HTERT RPE-1 (cell line): ENCODE data around the gene ELP5.

Experiments
- in situ Hi-C: fragments of 300-500 bp; cut with MboI; formaldehyde crosslinking; loops from 4 replicates; pipeline ENCODE4 v1.14.3; 2020; ENCODE audit warnings: low sequenced_read_pairs

Gene ELP5

DNA sequence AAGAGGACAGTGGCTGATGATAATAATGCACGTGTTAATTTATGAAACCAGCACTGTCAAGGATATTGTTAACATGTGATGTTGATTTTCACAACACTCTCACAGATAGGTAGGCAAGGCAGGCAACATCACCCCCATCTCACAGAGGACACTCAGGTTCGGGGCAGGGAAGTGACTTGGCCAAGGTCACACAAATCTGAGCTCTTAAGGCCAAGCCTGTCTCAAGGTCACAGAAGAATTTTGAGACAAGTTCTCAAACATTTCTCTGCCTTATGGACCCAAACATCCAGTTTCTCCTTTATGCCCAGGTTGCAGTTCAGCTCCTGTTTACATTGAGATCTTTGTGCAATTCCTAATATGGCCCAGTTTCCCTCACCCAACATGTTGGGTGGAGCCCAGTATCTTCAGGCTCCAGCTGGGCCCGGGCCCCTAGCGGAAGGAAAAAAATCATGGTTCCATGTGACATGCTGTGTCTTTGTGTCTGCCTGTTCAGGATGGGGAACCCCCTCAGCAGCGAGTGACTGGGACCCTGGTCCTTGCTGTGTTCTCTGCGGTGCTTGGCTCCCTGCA is 30.8 kb downstream of the ELP5 start:
- in situ Hi-C loops, result no loop called here

DNA sequence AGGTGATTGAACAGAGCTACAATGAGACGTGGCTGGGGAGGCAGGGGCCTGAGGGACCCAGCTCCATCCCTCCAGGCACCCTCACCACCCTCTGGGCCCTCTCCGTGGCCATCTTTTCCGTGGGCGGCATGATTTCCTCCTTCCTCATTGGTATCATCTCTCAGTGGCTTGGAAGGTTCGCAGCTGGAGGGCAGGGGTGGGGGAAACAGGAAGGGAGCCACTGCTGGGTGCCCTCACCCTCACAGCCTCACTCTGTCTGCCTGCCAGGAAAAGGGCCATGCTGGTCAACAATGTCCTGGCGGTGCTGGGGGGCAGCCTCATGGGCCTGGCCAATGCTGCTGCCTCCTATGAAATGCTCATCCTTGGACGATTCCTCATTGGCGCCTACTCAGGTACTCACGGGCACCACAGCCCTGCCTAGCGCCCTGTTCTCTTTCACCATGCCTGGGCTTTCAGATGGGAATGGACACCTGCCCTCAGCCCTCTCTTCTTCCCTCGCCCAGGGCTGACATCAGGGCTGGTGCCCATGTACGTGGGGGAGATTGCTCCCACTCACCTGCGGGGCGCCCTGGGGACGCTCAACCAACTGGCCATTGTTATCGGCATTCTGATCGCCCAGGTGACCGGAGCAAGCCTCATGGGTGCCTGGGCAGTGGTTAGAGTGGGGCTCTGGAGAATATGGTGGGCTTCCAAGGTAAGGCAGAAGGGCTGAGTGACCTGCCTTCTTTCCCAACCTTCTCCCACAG is 31.6 kb downstream of the ELP5 start:
- in situ Hi-C loops, result no loop called here

DNA sequence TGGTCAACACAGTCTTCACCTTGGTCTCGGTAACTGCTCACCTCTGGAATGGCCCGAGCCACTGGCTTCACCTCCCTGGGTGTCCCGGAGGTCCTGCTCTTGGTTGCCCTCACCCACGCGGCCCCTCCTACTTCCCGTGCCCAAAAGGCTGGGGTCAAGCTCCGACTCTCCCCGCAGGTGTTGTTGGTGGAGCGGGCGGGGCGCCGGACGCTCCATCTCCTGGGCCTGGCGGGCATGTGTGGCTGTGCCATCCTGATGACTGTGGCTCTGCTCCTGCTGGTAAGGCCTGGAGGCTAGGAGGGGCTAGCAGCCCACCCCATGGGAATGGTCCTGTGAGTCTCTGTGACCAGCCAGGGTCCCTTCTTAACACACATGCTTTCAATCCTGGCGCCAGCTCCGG is 32.9 kb downstream of the ELP5 start:
- in situ Hi-C loops, result no loop called here

DNA sequence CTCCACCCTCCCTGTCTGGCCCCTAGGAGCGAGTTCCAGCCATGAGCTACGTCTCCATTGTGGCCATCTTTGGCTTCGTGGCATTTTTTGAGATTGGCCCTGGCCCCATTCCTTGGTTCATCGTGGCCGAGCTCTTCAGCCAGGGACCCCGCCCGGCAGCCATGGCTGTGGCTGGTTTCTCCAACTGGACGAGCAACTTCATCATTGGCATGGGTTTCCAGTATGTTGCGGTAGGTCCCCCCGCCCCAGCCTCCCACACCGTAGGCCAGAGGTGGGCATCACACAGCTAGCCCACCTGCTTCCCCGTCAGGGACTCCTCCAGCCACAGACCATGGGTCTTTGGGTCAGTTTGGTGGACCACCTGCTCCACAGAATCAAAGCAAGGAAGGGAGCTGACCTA is 33.7 kb downstream of the ELP5 start:
- in situ Hi-C loops, result no loop called here

DNA sequence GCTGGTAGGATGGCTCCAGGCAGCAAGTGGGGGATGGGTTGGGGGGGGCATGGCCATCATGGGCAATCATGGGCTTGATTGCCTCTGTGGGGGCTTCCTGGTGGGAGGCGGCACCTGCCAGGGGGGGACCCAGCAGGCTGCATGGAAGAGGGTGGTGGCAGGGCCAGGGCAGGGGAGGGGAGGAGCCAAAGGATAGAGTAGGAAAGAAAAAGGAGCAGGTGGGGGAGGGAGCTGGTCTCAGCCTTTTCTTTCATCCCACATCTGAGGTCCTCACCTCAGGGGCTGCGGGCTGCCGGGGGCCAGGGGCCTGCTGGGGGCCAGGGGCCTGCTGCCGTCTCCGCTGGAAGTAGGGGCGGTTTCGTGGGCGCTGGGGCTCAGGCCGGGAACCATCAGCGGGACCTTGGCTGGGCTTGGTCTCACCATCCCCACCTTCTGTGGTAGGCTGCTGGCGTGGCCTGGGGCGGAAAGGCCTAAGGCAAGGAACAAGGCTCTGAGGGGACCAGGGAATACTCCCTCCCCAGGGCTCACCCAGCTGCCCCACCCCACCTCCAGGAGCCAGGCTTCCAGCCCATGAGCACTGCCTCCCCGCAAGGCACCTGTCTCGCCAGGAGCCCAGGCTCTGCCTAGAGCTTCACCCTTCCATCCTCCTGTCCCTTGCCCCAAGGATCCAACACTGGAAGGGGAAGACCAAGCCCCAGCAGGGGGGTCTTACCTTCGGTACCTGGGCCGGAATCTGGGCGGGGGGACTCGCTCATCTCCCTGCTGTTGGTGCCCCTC is 37.4 kb downstream of the ELP5 start:
- in situ Hi-C loops, result no loop called here

DNA sequence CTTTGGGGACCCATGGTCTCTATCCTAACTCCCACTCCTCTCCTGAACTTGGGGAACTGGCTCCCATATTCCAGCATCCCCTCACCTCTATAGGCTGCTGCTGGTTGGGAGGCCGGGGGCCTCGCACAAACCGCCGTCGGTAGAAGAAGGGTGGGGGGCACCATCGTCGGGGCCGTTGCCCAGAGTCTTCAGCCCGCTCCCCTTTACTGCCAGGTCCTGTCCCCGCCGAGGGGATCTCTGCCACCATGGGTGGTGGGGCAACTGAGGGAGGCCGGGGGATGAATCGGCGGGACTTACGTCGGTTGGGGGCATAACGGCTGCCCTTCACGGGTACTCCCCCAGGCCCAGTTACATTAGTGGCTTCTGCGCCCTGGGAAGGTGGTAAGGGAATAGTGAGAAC is 38.2 kb downstream of the ELP5 start:
- in situ Hi-C loops, result no loop called here

DNA sequence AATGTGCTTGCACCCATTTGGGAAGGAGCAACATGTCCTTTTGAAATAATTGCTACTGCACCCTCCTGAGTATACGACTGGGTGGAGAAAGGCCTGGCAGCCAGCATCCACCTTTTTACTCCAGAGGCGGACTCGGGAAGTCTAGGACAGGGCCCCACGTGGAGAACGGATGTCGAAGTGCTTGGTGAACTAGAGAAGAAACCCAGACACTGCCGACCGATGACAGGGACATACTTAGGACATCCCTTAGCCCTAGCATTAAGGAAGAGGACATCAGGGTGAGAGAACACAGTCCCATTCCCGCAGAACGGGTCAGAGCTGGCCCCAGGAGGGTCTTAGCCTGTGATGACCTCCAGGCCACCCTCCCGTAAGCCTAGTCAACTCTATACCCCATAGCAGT is 38.7 kb downstream of the ELP5 start:
- in situ Hi-C loops, result no loop called here

DNA sequence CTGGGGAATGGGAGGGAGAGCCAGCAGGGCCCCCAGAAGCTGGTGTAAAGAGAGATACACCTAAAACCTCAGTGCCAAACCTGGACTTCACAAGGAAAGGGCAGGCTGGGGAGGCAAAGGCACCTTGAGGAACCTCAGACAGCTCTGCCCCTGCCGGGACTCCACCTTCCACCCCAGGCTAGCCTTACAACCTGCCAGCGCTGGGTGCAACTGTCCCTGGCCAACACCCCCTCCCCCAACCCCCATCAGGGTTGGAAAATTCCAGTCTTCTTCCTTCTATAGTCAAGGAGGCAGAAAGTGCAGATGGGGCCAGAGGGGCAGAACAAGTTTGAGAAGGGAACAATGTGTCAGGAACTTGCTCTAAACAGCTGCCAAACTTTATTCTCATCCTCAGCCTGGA is 40.2 kb downstream of the ELP5 start:
- in situ Hi-C loops, result no loop called here

DNA sequence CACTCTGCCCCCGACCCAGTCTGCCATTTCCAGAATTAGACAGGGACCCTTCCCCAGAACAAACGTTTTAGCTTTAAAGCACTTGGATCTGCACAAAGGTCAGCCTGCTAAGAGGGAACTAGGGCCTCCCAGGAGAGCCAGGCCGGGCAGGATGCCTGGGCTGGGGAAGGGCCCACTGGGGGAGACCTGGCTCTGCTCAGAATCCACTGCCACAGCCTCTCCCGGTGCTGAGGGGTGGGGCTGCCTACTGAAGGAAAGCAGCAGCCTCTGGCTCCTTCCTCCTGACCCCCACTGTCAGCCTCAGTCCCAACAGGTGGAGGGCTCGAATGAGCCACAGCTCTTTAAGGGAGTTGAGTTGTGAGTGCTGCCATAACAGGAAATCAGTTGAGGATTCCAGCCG is 40.7 kb downstream of the ELP5 start:
- in situ Hi-C loops, result no loop called here

DNA sequence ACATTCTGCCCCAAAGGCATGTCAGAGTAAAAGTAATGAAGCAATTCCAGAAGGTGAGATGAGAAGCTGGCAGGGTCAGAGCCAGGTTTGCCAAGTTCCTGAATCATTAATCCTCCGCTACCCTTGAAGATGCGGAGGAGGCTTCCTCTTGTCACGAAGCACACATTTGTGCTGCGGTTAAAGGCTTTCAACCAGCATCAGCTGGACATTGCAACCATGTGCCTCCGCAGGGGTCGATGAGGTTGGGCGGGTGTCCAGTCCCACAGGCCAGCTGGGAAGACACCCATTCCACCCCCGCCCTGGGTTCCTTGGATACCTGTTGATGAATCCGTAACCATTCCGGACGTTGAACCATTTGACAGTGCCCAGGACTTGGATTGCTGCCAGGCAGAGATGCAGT is 41.1 kb downstream of the ELP5 start:
- in situ Hi-C loops, result no loop called here

DNA sequence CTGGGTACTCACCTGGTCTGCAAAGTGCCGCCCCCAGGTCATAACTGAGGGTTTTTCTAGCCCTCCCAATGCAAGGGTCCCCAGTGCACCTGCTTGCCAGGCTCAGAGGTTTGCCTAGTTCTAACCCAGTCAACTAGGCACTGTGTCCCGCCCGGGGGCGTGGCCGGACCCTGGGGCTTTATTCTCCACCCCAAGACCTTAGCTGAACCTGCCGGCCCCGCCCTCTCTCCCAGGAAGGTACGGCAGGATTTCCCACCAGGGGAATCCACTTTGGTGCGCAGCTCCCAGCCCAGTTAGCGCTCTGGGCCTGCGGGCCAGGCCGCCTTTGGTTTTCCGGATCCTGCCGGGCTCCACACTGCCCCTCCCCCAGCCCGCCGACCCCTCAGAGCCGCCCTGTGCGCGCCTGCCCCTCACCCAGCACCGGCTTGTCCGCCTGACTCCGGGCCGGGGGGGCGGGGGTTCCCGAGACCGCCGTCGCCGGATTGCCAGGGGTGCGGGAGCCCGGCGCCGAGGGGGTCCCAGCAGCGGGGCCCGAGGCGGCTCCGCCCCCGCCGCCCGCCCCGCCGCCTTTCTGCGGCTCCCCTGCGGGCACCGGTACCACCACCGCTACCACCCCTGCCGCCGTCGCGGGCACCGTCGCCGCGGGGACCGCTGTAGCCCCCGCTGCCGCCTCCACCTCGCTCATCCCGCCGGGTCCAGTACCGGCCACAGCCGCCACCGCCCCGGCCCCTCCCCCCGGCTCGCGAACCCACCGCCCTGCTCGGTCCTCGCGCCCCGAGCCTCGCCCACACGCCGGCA is 42.0 kb downstream of the ELP5 start:
- in situ Hi-C loops, result no loop called here

DNA sequence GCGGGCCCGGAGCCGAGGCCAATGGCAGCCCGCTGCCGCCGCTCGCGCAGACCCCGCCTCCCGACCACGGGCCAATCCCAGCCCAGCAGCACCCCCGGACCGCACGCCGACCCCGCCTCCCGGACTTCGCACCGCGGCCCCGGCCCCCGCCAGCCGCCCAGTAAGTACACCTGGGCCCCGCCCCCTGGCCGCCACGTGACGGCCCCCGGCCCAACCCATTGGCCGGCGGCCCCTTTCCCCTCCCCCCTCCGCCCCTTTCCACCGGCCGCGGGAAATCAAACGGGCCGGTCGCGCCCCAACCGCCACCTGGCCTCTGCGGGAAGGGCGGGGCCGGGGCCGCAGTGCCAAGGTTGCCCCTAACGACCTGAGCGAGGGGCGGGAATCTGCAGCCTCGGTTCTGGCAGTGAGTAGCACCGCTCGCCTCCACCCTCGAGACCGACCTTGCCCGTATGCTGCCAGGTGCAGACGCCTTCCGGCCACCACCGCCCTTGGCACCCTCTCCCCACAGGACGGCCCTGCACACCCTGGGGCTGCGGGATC is 42.7 kb downstream of the ELP5 start, which contains the start of gene YBX2:
Gene YBX2 (minus strand): TSS at position 26 of the 540 bp plus-strand sequence. CDS start 139 bp downstream, outside the sequence.
- in situ Hi-C loops, result no loop called here

DNA sequence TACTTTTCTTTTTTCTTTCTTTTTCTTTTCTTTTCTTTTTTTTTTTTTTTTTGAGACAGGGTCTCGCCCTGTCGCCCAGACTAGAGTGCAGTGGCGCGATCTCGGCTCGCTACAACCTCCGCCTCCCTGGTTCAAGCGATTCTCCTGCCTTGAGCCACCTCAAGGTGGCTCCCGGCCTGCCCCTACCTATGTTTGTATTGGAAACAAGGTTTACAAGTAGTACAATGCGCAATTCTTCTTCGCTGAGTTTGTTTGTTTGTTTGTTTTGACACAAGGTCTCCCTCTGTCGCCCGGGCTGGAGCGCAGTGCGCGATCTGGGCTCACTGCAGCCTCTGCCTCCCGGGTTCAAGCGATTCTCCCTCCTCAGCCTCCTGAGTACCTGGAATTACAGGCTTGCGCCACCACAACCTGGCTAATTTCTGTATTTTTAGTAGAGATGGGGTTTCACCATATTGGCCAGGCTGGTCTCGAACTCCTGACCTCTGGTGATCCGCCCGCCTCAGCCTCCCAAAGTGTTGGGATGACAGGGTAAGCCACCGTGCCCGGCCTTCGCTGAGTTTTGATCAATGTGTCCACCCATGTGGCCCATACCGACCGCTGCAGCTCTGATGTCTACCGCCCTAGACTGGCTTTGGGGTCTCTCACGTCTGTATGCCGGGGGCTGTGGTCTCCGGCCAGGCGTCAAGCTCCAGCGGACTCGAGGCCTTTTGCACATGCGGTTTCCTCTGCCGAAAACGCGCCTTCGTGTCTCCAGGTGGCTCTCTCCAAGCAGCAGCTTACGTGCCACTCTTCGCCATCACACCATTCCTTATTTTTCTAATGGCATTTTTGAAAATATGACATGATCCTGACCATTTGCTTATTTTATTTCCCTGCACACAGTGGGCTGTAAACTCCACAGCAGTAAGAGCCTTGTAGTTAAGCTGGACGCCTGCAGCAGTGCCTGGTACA is 43.5 kb downstream of the ELP5 start:
- in situ Hi-C loops, result no loop called here

DNA sequence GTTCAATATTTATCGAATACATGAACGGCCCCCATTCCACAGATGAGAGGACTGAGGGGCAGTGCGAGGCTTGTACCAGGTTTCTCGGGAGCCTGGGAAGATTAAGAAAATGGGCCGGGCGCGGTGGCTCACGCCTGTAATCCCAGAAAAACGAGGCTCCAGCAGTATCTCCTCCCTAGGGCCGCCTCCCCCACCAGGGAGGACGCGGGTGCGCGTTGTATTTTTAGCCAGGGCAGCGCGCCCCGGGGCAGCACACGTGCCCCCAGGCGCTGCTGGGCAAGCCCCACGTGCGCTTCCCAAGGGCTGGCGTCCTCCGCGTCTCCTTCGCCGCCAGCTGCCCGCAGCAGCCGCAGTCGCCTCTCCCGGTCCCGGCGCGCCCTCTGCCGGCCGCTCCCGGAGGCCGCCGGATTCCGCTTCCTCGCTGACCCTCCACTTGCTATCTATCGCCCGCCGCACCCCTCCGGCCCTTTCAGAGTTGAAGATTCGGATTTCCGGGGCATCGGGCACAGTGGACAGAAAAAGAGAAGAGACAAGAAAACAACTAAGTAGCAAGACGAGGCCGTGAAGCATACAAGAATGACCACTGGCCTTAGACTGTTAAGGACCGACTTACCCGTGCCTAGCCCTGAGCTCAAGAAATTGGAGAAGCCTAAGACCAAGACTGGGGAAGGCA is 44.3 kb downstream of the ELP5 start:
- in situ Hi-C loops, result no loop called here

DNA sequence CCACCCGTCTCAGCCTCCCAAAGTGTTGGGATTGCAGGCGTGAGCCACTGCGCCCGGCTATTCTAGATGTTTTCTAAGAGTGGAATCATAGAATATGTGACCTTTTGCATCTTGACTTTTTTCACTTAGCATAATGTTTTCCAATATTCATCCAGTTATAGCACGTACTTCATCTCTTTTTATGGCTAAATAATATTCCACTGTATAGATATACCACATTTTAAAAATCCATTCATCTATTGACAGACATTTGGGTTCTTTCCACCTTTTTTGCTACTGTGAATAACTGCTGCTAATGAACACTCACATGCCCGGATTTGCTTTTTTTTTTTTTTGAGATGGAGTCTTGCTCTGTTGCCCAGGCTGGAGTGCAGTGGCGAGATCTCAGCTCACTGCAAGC is 52.2 kb downstream of the ELP5 start:
- in situ Hi-C loops, result no loop called here

DNA sequence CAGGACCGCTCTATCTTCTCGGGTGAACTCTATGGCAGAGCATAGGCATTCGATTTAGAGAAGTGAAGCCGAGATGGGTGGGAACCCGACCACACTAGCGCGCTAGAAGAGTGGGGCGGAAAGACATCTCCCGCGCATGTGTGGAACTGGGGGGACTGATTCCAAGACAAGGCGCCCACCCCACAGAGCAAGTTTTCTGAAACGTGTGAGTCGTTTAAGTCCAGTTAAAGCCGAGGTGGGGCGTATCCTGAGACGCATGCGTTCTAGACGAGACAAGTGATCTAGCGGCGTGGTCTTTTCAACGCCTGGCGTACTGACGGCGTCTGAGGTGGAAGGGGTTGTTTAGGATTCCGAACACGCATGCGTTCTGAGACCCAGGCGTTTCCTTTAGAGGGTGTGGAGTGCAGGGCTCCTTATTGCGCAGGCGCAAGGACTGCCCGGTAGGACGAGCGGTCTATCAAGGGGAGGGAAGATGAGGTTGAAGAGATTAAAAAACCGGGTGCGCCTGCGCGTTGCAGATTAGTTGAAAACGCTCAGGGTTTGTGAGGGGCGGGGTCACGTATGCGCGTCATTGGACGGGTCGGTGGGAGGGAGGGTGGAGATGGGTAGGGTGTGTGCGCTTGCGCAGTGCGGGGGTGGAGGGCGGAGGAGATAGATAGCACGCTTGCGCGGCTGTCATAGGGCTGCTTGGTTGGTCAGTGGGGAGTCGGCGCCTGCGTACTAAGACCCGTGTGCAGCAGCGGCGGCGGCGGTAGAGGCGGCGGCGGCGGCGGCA is 55.1 kb downstream of the ELP5 start, which contains the start of gene EIF5A:
Gene EIF5A (plus strand): TSS at position 718 of the 775 bp plus-strand sequence. CDS start 2,008 bp downstream, outside the sequence.
- in situ Hi-C loops, result no loop called here

DNA sequence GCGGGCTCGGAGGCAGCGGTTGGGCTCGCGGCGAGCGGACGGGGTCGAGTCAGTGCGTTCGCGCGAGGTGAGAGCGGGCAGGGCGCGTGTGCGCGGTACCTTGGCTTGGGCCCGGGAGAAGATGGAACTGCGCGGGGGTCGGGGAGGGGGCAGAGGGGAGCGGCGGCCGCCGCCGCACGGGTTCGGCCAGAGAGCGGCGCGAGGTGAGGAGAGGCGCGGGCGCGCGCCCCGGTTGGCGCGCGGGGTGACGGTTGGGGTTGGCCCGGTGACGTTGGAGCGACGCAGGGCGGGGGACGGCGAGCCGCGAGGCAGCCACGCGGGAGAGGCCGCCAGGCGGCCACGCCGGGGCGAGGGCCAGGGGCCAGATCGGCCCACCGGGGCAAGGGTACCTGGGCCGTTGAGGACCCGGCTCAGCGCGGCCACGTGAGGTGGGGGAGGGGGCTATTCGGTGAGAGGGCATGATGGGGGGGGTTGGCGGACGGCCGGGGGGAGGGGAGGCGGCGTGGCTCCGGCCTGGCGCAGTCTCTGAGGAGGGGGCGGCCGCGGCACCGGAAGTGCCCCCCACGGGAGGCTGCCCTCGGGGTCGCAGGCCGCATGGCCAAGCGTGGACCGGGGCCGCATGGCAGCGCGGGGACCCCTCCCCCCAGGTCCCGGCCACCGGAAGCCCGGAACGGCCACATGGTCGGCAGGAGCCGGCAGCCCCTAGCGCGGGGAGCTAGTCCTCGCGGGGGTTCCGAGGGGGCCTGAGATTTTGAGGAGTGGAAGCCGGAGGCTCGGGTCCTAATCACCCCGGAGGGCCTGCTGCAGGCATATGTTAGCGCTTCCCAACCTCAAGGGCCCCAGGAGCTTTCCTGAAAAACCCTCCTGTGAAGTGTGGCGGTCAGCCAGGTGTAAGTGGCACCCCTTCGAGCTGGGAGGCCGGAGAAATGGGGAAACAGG is 55.9 kb downstream of the ELP5 start:
- in situ Hi-C loops, result no loop called here
